NCI-H1092 (cell line): ENCODE data around the gene CORO2B.

Source experiments
- DNase-seq: peaks from one replicate; lab custom pipeline; 2025; lab: John Stamatoyannopoulos, UW

CORO2B gene

DNA sequence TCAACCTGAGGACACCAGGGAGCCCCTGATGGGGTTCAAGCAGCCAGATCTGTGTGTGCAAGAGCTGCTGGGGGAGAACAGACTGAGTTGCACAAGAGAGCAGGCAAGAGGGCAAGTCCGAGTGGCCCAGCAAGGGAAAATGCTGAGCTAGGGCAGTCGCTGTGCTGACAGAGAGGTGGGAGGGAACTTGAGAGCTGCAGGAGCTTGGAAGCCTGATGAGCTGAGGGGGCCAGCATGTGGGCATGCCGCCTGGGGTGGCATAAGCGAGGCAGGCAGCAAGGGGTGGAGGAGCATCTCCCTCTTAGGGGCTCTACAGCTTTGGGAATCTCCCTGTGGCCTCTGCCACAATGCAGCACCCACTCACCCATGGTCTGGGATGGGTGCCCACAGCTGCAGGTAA, 4.7 kb upstream of the CORO2B start:
- DNase-seq: no peak

DNA sequence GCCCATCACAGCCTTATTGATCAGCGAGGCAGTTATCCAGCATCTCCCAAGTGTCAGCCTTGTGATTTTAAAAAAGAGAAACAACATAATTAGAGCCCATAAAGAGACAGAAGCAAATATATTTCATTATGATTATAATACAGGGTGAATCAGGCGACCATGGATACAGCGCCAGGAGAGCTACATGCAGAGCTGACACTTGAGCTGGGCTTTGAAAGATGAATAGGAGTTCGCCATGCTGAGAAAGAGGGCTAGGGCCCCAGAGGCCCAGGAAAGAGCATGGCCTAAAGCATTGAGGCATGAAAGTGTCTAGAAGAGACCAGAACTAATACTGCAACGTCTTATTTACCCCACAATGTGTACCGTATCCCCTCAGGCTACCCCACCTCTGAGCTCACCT, 4.2 kb upstream of the CORO2B start:
- no peak for DNase-seq

DNA sequence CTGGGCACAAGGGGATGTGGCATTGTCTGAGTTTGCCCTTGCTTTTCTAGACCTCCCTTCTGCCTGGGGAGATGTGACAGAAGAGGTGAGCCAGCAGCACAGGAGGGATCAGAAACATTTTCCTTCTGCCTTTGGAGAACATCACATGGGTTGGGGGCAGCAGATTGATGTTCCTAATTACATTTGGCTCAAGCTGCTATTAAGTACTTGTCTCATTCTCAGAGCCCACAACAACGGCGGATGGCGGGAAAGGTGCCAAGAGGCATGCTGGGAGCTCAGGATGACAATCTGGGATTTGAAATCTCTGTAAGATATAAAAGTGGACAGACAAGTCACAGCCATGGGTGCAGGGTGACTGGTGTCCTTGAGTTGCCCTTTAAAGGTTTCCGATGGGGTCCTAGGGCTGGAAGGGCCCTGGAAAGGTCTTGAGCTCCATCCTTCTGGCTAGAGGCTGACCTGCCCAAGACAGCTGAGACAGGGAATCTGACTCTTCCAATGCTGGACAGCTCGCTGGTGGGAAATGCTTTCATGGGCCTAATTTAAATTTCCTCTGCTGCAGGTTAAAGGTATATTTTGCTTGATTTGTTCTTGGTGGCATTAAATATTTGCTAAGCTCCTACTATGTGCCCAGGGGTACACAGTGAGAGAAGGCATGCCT, 2.4 kb upstream of the CORO2B start:
- DNase-seq: peak; percentile 34

DNA sequence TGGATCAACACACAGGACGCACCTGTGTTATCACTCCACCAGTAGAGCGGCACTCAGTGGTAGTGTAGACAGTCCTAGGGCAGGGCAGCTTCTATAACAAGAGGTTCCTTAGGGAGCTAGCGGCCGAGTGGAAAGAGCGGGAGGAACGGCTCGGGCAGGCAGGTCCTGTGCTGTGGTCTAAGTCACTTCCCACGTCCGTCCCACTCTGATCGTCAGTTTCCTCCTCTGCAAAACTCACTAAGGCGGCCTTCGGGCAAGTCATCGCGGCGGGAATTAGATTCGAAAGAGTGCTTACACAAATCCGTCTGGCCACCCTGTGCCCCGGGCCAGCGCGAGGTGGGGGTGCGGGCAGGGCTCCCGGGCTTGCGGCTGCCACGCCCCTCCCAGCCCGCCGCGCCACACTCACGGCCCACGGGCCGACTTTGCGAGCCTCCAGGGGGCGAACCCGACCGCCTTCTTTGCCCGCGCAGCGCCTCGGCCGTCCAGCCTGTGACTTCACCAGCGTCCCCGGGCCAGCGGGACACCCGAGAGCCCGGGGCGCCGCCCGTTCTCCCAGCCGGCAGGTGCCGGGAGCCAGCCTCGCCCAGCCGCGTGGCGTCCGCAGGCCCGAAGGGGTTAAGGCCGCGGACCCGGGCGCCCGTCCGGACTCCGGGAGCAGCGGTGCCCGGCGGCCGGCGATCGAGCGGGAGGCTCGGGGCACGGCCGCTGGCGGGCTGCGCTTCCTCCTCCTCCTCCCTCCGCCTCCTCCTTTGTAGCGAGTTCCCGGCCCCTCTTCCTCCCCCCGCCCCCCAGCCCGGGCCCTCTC, 416 bp upstream of the CORO2B start:
- DNase-seq: peak; percentile 4

DNA sequence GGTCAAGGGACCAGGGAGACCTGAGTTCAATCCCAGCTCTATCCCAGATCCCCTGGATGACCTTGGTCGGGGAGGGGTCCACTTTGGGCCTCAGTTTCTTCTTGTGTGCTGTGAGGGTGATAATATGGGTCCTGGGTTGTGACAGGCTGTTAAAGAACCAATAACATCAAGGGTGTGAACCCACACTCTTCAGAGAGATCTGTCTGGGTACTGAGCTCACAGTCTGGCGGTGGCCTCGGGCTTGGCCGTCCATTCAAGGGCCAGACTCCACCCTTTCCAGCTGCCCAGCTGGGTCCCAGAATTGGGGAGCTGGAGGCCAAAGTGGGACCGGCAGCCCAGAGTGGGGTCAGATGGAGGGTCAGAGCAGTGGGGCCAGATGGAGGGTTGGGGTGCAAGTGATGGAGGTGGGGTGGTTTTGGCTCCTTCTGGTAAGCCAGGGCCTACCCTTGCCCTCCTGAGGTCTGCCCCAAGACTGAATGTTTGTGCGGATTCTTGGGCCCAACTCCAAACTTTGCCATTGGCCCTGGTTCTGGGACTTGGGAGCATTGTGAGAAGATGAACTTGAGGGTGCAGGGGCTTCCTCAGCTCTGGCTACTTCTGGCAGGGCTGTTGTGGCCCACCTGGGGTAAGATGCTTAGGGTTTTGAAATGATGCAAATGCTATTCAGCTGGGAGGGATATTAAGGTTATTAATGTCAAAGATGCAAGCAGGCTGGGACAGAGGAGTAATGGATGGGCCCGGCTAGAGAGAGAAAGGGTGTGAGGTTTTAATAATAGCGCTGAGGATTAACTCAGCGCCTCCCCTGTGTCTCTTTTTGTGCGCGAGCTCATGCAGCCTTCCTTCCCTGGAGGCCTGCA, 1.5 kb downstream of the CORO2B start:
- DNase-seq: no peak

DNA sequence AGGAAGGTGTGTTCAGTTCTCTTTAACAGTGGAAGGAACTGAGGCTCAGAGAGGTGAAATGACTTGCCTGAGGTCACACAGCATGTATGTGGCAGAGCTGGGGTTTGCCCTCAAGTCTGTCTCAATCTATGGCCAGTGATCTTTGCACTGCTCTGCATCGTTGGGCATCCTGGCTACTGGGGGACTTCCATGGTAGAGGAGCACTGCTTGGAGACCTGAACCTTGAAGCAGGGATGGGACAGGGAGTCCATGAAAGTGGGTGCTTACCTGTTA, 2.0 kb downstream of the CORO2B start:
- DNase-seq: no peak

DNA sequence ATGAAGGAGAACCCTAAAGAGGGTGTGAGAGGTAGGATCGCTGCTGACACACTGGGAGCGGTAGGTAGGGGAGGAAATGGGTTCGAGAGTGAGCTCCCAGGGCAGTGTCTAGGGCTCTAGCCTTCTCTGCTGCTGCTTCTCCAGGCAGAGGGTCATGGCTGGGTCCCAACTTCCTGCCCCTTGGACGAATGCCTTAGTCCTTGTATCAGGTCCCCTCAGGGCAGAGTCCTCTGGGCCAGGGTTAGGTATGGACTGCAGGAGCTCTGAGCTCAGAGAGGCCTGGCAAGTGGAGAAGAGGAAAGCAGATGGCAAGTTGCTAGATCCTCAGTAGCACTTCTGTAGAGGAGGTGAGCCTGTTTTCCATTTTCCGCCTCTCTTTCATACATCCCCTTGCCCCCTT, 2.9 kb downstream of the CORO2B start:
- no peak for DNase-seq

DNA sequence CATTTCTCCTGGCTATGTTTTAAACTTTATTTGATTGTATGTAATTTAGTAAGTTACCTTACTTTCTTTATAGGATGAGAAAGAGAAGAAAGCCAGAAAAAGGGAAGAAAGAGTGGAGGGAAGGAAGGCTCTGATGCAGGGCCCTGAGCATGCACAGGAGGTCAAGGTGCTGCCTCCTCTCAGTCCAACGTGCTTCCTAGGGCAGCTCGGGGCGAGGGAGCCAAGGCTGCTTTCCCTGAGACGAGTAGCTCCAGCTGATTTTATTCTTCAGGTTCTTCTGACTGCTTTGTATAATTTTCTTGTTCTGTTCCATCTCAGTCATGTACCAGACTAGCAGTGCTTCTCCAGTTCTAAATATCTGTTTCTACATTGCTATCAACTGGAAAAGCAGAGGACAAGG, 3.4 kb downstream of the CORO2B start:
- DNase-seq: no peak

DNA sequence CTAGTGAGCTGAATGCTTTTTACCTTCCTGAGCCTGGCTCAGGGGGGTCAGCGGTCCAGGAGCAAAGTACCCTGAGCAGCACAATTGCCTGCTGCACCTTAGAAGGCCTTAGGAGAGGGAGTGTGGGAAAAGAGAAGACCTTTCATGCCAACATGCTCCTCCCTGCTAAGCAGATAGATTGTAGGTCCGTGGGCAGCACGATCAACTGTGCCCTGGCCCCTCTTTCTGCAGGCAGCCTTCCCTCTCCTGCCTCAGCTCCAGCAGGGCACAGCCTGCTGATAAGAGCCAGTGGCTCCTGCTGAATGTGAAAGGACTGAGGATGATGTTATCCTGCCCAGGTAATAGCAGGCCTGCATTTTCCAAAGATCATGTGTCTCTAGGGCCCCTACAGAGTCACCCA, 4.1 kb downstream of the CORO2B start:
- DNase-seq: no peak

DNA sequence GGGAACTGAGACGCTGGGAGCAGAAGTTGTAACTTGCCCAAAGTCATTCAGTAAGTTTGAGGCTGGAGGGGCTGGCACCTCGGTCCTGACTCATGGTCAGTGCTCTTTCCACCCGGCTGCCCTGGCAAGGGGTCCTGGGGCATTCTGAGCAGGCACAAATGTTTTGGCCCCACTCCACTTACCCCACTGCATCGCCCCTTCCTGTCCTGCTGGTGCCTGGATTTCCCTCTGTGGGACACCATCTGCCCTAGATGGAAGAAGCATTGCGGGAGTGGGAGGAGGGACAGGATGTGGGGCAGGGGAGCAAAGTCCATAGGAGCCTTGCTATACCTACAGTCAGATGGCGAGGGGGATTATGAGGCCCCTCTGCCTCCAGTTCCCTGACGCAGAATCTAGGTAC, 4.5 kb downstream of the CORO2B start:
- no peak for DNase-seq

DNA sequence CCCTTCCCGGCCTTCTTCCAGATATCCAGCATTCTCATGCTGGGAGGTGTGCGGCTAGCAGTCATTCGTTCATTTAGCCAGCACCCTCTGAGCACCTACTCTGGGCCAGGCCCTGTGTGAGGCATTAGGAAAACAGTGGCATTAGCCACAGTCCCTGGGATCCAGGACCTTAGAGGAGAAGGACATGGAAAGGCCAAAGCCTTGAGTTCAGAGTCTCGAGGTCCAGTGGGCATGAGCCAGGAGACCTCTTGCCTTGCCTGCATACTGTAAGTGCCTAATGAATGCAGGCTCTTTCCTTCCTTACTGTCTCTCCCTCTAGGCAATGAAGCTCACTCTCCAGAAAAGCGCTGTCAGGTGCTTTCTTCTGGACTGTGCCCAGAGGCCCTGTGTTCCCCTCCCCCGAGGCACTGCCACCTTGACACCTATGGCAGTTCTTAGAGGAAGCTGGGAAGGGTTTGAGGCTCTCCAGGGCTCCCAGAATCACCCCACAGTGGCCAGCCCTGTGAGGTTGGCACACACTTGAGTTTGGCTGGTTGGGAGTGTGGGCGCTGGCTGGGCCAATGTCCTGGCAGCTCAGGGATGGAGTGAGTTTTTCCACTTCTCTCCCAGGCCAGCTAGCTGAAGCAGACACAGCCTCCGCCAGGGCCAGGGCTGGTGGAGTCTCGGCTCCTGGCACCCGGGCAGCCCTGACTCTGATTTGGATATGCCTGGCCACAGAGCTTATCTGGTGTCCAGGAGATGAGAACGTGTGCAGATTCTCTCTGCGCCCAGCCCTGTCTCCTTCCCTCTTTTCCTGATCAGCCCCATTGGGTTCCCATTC, 5.4 kb downstream of the CORO2B start:
- DNase-seq: no peak

DNA sequence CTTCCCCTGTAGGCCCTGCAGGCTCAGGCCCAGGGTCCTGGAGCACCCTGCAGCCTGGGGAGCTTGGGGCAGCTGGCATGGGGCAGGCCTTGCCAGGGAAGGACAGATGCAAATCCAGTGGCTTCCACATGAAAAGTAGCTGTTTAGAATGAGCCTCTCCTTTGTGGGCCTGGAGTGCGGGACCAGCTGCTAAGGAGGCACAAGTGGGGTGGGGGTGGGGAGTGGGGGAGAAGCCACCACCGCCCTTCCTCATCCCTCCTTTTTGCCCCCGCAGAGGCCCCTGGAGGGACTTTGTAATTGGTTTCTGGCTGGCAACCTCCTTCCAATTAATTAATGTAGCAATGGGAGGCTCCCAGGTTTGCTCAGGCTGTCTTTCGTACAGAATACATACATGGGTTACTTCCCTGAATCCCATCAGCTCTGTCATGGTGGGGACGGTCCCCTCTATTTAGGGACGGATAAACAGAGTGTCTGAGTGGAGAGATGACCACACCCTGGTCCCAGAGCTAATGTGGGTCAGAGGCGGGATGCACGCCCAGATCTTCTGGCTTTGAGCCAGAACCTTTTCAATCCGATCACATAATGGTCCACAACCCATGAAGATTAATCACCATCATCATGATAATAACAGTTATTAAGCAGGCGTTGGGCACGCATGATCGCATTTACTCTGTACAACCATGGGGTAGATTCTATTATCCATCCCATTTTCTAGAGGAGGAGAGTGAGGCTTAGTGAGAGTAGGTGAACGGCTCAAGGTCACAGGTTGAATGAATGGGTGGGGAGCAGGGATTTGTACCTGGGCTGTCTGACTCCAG, 6.2 kb downstream of the CORO2B start:
- DNase-seq: peak; percentile 21

DNA sequence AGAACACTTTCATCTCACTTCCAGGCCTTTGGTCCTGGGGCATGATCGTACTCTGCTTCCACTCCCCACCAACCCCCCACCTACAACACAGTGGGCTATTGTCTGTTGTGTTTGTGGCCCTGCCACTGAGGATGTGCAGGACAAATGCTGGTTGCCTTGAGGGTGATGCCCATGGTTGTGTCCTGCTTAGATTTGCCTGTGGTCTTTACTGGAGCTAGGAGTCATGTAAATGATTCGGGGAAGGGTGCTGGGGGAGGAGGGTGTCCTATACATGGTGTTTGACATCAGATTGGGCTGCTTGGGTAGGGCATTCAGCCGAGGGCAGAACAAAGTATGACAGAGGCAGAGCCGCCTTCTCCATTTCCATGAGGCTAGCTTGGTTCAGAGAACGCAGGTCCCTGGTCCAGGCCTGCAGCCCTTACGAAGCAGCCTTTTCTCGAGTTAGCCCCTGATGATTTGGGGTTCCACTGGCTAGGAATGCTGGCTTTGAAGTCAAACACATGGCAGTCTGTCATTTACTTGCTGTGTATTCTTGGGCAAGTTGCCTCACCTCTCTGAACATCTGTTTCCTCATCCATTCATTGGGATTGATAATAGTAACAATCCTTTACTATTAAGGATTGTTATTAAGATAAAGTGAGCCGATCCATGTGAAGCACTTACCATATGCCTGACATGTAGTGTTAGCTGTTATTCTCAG, 6.9 kb downstream of the CORO2B start:
- DNase-seq: no peak

DNA sequence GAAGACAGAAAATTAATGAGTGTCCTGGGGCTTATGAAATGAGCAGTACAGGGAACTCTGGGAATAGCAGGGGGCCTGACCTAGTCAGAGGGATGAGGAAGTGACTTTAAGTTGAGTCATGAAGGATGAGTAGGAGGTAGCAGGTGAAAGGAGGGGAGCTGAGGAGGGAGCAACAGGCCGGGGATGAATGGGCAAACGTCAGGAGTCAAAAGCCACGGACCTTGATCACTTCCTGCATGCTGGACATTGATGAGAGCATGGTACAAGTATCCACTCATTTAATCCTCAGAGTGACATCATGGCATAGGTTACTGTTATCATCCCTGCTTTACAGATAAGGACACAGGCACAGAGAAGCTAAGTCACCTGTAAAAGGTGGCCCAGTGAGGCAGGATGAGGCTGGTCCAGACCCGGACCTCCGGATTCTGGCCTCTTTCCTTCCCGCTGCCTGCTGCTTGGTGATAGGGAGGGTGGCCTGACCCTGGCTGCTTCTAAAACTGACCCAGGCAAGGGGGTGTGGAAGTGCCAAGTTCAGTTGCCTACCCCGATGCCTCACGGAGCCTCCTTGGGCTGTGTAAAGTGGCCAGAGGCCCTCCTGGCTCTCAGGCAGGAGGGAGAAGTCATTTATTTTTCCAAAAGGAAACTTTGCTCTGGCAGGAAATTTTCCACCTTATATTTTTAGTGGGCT, 7.6 kb downstream of the CORO2B start:
- no peak for DNase-seq

DNA sequence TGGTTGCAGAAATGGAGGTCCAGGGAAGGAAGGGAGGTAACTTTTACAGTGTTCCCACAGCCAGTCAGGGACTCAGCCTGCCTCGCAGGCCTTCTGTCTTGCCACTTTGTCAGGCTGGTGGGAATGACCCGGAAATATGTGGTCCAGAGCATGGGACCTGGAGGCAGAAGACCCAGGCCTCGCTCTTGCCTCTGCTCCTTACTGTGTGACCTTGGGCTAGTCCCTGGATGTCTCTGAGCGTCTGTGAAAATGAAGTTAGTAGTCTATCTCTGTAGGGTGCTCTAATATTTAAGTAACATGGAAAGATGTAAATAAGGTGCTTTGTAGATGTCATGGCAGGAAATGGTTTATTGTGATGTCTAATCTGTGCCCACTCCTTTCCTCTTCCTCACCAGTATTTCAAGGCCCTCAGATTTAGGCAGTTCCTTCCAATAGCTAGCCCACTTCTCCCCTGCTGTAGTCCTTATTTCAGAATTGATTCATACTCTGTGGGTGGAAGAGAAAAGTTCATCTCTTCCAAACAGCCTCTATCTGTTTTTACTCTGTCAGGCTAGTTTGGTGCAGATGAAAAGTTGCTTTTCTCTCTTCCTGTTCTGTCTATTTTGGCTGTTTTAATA, 9.1 kb downstream of the CORO2B start:
- no peak for DNase-seq

DNA sequence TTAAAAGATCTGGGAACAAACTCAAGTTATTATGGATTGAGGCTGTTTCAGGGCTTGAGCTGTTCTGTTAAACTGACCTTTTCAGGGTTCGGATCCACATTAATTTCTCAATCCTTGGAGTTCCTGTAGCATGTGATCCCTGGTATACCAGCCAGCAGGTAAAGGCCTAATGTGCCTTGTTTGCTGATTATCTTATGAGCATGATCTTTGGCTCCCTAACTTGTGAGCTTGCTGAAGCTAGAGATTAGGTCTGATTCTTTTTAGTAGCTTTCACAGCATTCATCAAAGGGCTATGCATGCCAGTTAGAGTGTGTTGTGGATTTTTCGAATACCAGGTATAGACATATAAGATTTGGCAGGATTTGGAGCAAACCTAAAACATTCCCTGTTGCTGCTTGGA, 10.3 kb downstream of the CORO2B start:
- DNase-seq: no peak

DNA sequence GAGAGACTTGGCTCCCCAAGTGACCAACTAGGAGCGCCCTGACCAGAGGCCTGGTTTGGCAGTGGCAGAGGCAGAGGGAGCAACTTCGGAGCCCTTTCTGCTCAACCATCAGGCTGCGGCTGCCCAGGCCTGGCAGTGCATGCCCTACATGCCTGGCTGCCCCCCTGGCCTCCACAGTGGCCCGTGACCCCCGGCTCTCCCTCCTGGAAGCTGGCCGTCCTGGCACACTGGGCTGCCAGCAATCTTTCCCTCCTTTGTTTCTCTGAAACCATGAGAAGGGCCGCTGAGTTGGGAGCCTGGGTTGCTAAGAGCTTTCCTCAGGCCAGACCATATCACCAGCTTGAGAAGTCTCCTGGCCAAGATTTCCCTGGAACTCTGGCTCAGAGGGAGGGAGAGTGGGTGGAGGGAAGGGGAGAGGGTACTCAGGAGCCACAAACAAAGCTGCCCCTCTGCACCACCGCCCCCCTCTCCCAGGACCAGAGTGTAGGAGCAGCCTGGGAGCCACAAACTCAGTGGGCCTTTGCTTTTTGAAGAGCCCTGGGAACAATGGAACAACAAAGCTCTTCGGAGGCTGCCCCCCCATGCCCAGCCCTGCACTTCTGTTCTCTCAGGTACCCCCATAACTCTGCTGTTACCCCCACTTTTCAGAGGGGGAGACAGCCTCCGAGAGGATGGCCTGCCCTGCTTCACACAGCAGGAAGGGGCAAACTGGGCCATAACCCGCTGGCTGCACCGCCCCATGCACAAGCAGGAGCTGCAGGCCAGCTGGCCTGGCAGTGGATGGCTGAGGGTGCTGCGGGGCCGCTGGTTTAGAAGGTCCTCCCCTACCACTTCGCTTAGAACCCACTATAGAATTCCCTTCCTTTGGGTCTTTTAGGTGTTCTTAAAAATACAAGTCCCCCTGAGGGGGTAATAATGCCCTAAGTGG, 11.3 kb downstream of the CORO2B start:
- no peak for DNase-seq

DNA sequence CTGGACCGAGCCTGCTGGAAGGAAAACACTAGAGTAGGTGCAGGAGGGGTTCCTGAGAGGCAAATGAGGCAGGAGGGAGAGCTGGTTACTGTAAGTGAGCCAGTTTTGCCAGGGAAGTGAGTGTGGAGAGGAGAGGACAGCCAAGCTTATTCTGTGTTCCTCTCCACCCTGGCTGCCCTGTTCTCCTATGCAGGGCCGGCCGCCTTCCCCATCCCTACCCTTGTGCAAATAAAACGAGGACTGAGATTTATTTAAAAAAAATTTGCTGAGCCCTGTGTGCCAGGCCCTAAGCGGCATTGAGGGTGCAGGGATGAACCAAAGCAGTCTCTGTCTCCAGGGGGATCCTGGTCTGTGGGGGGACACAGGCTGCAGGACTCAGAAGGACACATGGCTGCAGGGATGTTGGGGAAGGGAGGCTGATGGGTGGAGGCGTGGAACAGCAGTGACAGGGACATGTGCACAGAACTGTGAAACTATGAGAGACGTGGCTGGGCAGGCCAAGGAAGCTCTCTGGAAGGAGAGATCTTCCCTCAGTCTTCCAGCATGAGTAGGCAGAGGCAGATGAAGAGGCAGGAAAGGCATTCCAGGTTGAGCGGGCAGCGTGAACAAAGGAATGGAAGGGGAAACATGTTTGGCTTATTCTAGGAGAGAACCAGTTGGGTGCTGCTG, 12.1 kb downstream of the CORO2B start:
- no peak for DNase-seq
